Inferior parietal cortex (tissue), 1 donor: ENCODE results near the gene PRR23C.

Experiments used
- DNase-seq: peaks from one replicate; pipeline ENCODE4 v3.0.0-alpha.2; 2016; ENCODE audit errors: extremely low spot score

The PRR23C gene

GRCh38 chr3:139005356-139005993 is 39.2 kb downstream of the PRR23C start:
- no peak for DNase-seq

- no peak for DNase-seq
Observed at GRCh38 chr3:138995706-138996105, 49.0 kb downstream of the PRR23C start.
